H1 (cell line): ENCODE results near the gene NAALADL1. TPM values are rescaled to one million over a fixed set of nuclear protein-coding genes. Genes with fewer than 3 reads are reported as not detected.

Experiments used
- CTCF ChIA-PET: fragments of 300-600 bp; sonication (Branson Sonifier 250); formaldehyde crosslinking; loops from one replicate; lab custom pipeline; 2021; ENCODE audit not compliant: partially characterized antibody; lab: Charles Lee
- POLR2A ChIA-PET: fragments of 300-600 bp; sonication (Branson Sonifier 250); formaldehyde crosslinking; loops from one replicate; lab custom pipeline; 2021; ENCODE audit warnings: inconsistent platforms; ENCODE audit not compliant: partially characterized antibody; lab: Charles Lee
- DNase-seq, 2 experiments: peaks; one replicate each; pipeline versions ENCODE4 v3.0.0 to v3.0.0-alpha.2; 2010 to 2022; ENCODE audit warnings: low spot score in 2 of 2, low read depth in 1 of 2, mixed read lengths in 1 of 2
- FAIRE-seq: peaks from 2 replicates; lab custom pipeline; 2011; peaks lifted over from hg19 to GRCh38; lab: Jason Lieb, UNC
- H2AFZ ChIP-seq: 2 replicates; pipeline ENCODE4 v1.8.1; 2012; ENCODE audit warnings: low read length, inconsistent platforms
- H2AK5ac ChIP-seq: 2 replicates; pipeline ENCODE4 v1.6.1; 2013; ENCODE audit warnings: low read depth, low read length
- H2BK120ac ChIP-seq: replicated peaks from 2 replicates; pipeline ENCODE3; 2013; ENCODE audit warnings: low read depth, low read length, inconsistent platforms
- H2BK12ac ChIP-seq: 2 replicates; pipeline ENCODE4 v1.6.1; 2013; ENCODE audit warnings: low read depth, low read length
- H2BK15ac ChIP-seq: 2 replicates; pipeline ENCODE4 v1.6.1; 2013; ENCODE audit warnings: low read length
- H2BK20ac ChIP-seq: 2 replicates; pipeline ENCODE4 v1.6.1; 2013; ENCODE audit warnings: low read length
- H2BK5ac ChIP-seq: 2 replicates; pipeline ENCODE4 v1.6.1; 2013; ENCODE audit warnings: low read depth, low read length
- H3K14ac ChIP-seq: 2 replicates; pipeline ENCODE4 v1.6.1; 2013; ENCODE audit warnings: inconsistent platforms; ENCODE audit not compliant: insufficient read length
- H3K18ac ChIP-seq: 2 replicates; pipeline ENCODE4 v1.6.1; 2013; ENCODE audit warnings: low read length; ENCODE audit errors: extremely low read depth
- H3K23ac ChIP-seq: 2 replicates; pipeline ENCODE4 v1.6.1; 2013; ENCODE audit warnings: inconsistent platforms; ENCODE audit not compliant: insufficient read length
- H3K23me2 ChIP-seq: 2 replicates; pipeline ENCODE4 v1.6.1; 2013; ENCODE audit warnings: low read depth, low read length
- H3K27ac ChIP-seq: 2 replicates; pipeline ENCODE4 v1.6.1; 2011; ENCODE audit warnings: low read depth, low read length, inconsistent platforms
- H3K27me3 ChIP-seq, 4 experiments: replicated peaks in 1 of 4; 1 replicate in 1 of 4; 2 replicates in 3 of 4; pipeline versions ENCODE4 v1.6.1 to v1.8.1; 2011 to 2013; ENCODE audit warnings: low read length in 3 of 4, mild to moderate bottlenecking in 3 of 4, inconsistent platforms in 2 of 4, mixed read lengths in 2 of 4, moderate library complexity in 1 of 4; ENCODE audit not compliant: control insufficient read depth in 3 of 4, insufficient read depth in 3 of 4; ENCODE audit errors: extremely low read depth in 1 of 4
- H3K36me3 ChIP-seq, 4 experiments: 2 replicates each; pipeline versions ENCODE4 v1.6.1 to v1.8.1; 2011 to 2013; ENCODE audit warnings: mild to moderate bottlenecking in 4 of 4, low read length in 3 of 4, moderate library complexity in 2 of 4, control low read depth in 1 of 4, inconsistent platforms in 1 of 4; ENCODE audit not compliant: insufficient read depth in 4 of 4, control insufficient read depth in 2 of 4
- H3K4ac ChIP-seq: replicated peaks from 2 replicates; pipeline ENCODE3; 2013; ENCODE audit warnings: low read length, low read depth, mixed read lengths, inconsistent platforms; ENCODE audit not compliant: insufficient read length
- H3K4me1 ChIP-seq, 4 experiments: replicated peaks in 1 of 4; 1 replicate in 1 of 4; 2 replicates in 3 of 4; pipeline versions ENCODE4 v1.6.1 to v1.8.1; 2011 to 2013; ENCODE audit warnings: low read length in 3 of 4, inconsistent platforms in 2 of 4, mixed read lengths in 1 of 4; ENCODE audit not compliant: insufficient read depth in 4 of 4, control insufficient read depth in 3 of 4
- H3K4me2 ChIP-seq, 2 experiments: 2 replicates each; pipeline versions ENCODE4 v1.6.1 to v1.8.1; 2011 to 2013; ENCODE audit warnings: low read depth in 2 of 2, low read length in 2 of 2, control low read depth in 1 of 2, inconsistent platforms in 1 of 2, mild to moderate bottlenecking in 1 of 2; ENCODE audit not compliant: insufficient read depth in 1 of 2
- H3K4me3 ChIP-seq, 4 experiments: fragments of 200-600, 300-600 bp in 1 of 4; sonication (generic), shearing (Covaris generic), sonication (Bioruptor Twin) in 1 of 4; 2 replicates each; pipeline versions ENCODE4 v1.5.1 to v1.8.1; 2011 to 2016; ENCODE audit warnings: low read length in 4 of 4, low read depth in 3 of 4, control low read depth in 2 of 4, inconsistent platforms in 2 of 4, mild to moderate bottlenecking in 2 of 4, mixed read lengths in 1 of 4, moderate library complexity in 1 of 4; ENCODE audit not compliant: insufficient read depth in 2 of 4; ENCODE audit errors: extremely low read depth in 1 of 4
- H3K56ac ChIP-seq: replicated peaks from 2 replicates; pipeline ENCODE3; 2013; ENCODE audit warnings: low read depth, mild to moderate bottlenecking, mixed read lengths, low read length, inconsistent platforms; ENCODE audit not compliant: insufficient read length
- H3K79me1 ChIP-seq: 2 replicates; pipeline ENCODE4 v1.6.1; 2013; ENCODE audit warnings: low read depth, low read length, control low read depth
- H3K79me2 ChIP-seq, 2 experiments: 2 replicates each; pipeline versions ENCODE4 v1.6.1 to v1.8.1; 2012 to 2013; ENCODE audit warnings: low read length in 2 of 2, mild to moderate bottlenecking in 2 of 2, inconsistent platforms in 1 of 2; ENCODE audit not compliant: insufficient read depth in 2 of 2, control insufficient read depth in 1 of 2
- H3K9ac ChIP-seq, 4 experiments: replicated peaks in 1 of 4; 1 replicate in 1 of 4; 2 replicates in 3 of 4; pipeline versions ENCODE4 v1.6.1 to v1.8.1; 2011 to 2013; ENCODE audit warnings: low read depth in 3 of 4, low read length in 3 of 4, control low read depth in 2 of 4, mild to moderate bottlenecking in 2 of 4, moderate library complexity in 2 of 4, inconsistent platforms in 1 of 4; ENCODE audit errors: extremely low read depth in 1 of 4
- H3K9me3 ChIP-seq, 2 experiments: 2 replicates each; pipeline versions ENCODE4 v1.6.1 to v1.8.1; 2012 to 2013; ENCODE audit warnings: mild to moderate bottlenecking in 2 of 2, moderate library complexity in 2 of 2, control low read depth in 1 of 2, inconsistent platforms in 1 of 2, low read depth in 1 of 2, low read length in 1 of 2, mixed read lengths in 1 of 2; ENCODE audit not compliant: insufficient read depth in 2 of 2
- H4K20me1 ChIP-seq, 2 experiments: replicated peaks in 1 of 2; 2 replicates each; pipeline versions ENCODE3 to v1.8.1; 2011 to 2013; ENCODE audit warnings: inconsistent platforms in 2 of 2, low read length in 2 of 2, mild to moderate bottlenecking in 1 of 2; ENCODE audit not compliant: insufficient read depth in 2 of 2, control insufficient read depth in 1 of 2
- H4K5ac ChIP-seq: 2 replicates; pipeline ENCODE4 v1.6.1; 2013; ENCODE audit warnings: low read length, low read depth, mixed read lengths, inconsistent platforms; ENCODE audit not compliant: insufficient read length
- H4K8ac ChIP-seq: 2 replicates; pipeline ENCODE4 v1.8.0; 2013; ENCODE audit warnings: mild to moderate bottlenecking, moderate library complexity, low read length, inconsistent platforms; ENCODE audit not compliant: insufficient read depth; ENCODE audit errors: extremely low read depth
- H4K91ac ChIP-seq: replicated peaks from 2 replicates; pipeline ENCODE3; 2013; ENCODE audit warnings: low read length, mixed read lengths, inconsistent platforms; ENCODE audit not compliant: insufficient read length
- BRCA1 ChIP-seq: IDR thresholded peaks from 2 replicates; pipeline ENCODE4 v1.6.1; 2012; ENCODE audit warnings: low read depth, low read length, improper control_type of control experiment
- GABPA ChIP-seq: IDR thresholded peaks from 2 replicates; pipeline ENCODE4 v1.6.1; 2011; ENCODE audit warnings: mild to moderate bottlenecking, low read length, moderate library complexity, borderline replicate concordance; ENCODE audit not compliant: insufficient read depth
- NANOG ChIP-seq: IDR thresholded peaks from 2 replicates; pipeline ENCODE4 v1.6.1; 2011; ENCODE audit warnings: low read length, low read depth, mild to moderate bottlenecking, inconsistent platforms; ENCODE audit not compliant: insufficient read depth, poor library complexity, severe bottlenecking
- SRF ChIP-seq: IDR thresholded peaks from 2 replicates; pipeline ENCODE4 v1.6.1; 2011; ENCODE audit warnings: mild to moderate bottlenecking, low read depth, low read length, moderate library complexity
- TCF12 ChIP-seq: IDR thresholded peaks from 2 replicates; pipeline ENCODE4 v1.6.1; 2011; ENCODE audit warnings: low read depth, mild to moderate bottlenecking, low read length
- YY1 ChIP-seq: IDR thresholded peaks from 2 replicates; pipeline ENCODE4 v1.6.1; 2011; ENCODE audit warnings: low read depth, mild to moderate bottlenecking, low read length
- WGBS, 2 experiments: shearing (Covaris generic) in 1 of 2; methylation state at CpG; one replicate each; pipeline versions ENCODE4 v1.1.6 to v1.1.7; 2013 to 2015; ENCODE audit warnings: low lambda C conversion rate in 2 of 2, mixed read lengths in 2 of 2, inconsistent platforms in 1 of 2, low coverage in 1 of 2, missing lambda C conversion rate in 1 of 2; ENCODE audit not compliant: insufficient replicate concordance in 2 of 2, insufficient coverage in 1 of 2, insufficient read length in 1 of 2; ENCODE audit errors: extremely low coverage in 1 of 2, missing lambda C conversion rate in 1 of 2; 5-methylcytosine and 5-hydroxymethylcytosine counted together
- polyA plus RNA-seq, 7 experiments: library from polyadenylated mRNA; depleted of rRNA in 3 of 7; stranded (reverse) in 5 of 7; unstranded in 2 of 7; fragments of >200 nt in 5 of 7; fragments of 200-250 nt in 2 of 7; gene quantifications; 1 replicate in 5 of 7; 2 replicates in 1 of 7; 4 replicates in 1 of 7; pipeline versions ENCODE4 v1.2.1 to v1.2.3, GENCODE V29; 2011 to 2013; ENCODE audit warnings: missing spikeins in 2 of 7, mixed read lengths in 2 of 7
- total RNA-seq: library from RNA; stranded (reverse); fragmentation: NEBNext Ultra II Directional; extraction: Animal tissue kit (Norgen Biotek cat#: 25700); gene quantifications from 2 replicates; pipeline ENCODE4 v1.2.1, GENCODE V29; 2021

The NAALADL1 gene
- total and polyA plus RNA-seq, 2 of the 8 experiments (the other 6 are each of a cell fraction or from before 2014, with no cell fraction given): 7.5 to 9.9 TPM

- no peak overlapping the region for H3K4ac ChIP-seq
- H2BK120ac ChIP-seq: no peak overlapping the region
- no peak overlapping the region for H3K23ac ChIP-seq
- 86% methylated on average over 7 of the region's 7 CpGs; no CpG with 5 or more reads in 1 of the 2 experiments for WGBS, 2 experiments
- no peak overlapping the region for H3K56ac ChIP-seq
- no peaks in the 10 kb centered on the region for H3K9me3 ChIP-seq
- no peaks in the 10 kb centered on the region for H4K20me1 ChIP-seq
- no peak overlapping the region for H3K18ac ChIP-seq
- H2BK5ac ChIP-seq: no peak overlapping the region
- peaks cover 0 to 2% (median 0%) of the 10 kb centered on the region in 4 experiments; a peak in 1 of 7 replicates for H3K4me1 ChIP-seq
- H3K79me2 ChIP-seq: no peaks in the 10 kb centered on the region
- no peaks in the 10 kb centered on the region for H3K36me3 ChIP-seq
- no peak overlapping the region for H3K4me2 ChIP-seq
- no peak overlapping the region for H4K8ac ChIP-seq
- TF ChIP-seq YY1 (no peak), NANOG (no peak), GABPA (no peak), BRCA1 (no peak), SRF (no peak), TCF12 (no peak)
- no peak overlapping the region for H2BK12ac ChIP-seq
- DNase-seq: no peak
- no peak for FAIRE-seq
- H3K4me3 ChIP-seq: no peak overlapping the region
- H3K9ac ChIP-seq: no peak overlapping the region
- H3K23me2 ChIP-seq: no peaks in the 10 kb centered on the region
- no peak overlapping the region for H4K91ac ChIP-seq
- H4K5ac ChIP-seq: no peak overlapping the region
- H2AFZ ChIP-seq: no peak overlapping the region
- CTCF ChIA-PET: interaction anchor here (0.6 to 2.0 kb wide), 3 partner anchors 12 to 33 kb away, joined by 3 to 10 read pairs (median 3); partner anchors contain the start of gene BATF2
- no peak overlapping the region for H2BK15ac ChIP-seq
- H3K27me3 ChIP-seq: no peaks in the 10 kb centered on the region
- H3K27ac ChIP-seq: no peak overlapping the region
- H3K14ac ChIP-seq: no peak overlapping the region
- no peak overlapping the region for H2AK5ac ChIP-seq
- POLR2A ChIA-PET: no interaction called here
- H2BK20ac ChIP-seq: no peak overlapping the region
- H3K79me1 ChIP-seq: no peaks in the 10 kb centered on the region
Observed at GRCh38 chr11:65008016-65008415, 50.3 kb downstream of the NAALADL1 start.
